HG03565 (cell line): ENCODE results near the gene SAMD11.

Experiments
- ATAC-seq: cut with Tn5 transposase; IDR thresholded peaks from one replicate; pipeline ENCODE4 v1.9.1; 2021; ENCODE audit warnings: mild to moderate bottlenecking, moderate library complexity; ENCODE audit not compliant: unreplicated experiment

The SAMD11 gene

GRCh38 chr1:961132-961669 is 37.5 kb downstream of the SAMD11 start:
- no peak for ATAC-seq

GRCh38 chr1:962381-963300 is 38.9 kb downstream of the SAMD11 start:
- no peak for ATAC-seq

GRCh38 chr1:963301-963651 is 39.6 kb downstream of the SAMD11 start:
- no peak for ATAC-seq

GRCh38 chr1:963746-964525 is 40.2 kb downstream of the SAMD11 start:
- no peak for ATAC-seq

- no peak for ATAC-seq
Observed at GRCh38 chr1:964691-965525, 41.2 kb downstream of the SAMD11 start.

- ATAC-seq, result no peak
Observed at GRCh38 chr1:965526-966134, 41.9 kb downstream of the SAMD11 start.

GRCh38 chr1:966135-966703 is 42.5 kb downstream of the SAMD11 start, which contains the start of gene PLEKHN1:
PLEKHN1 (plus strand) TSS chr1:966482; CDS start chr1:966532, 50 bp downstream.
- ATAC-seq, result no peak

- no peak for ATAC-seq
Observed at GRCh38 chr1:966704-967300, 43.1 kb downstream of the SAMD11 start.

GRCh38 chr1:967466-968343 is 44.0 kb downstream of the SAMD11 start:
- ATAC-seq, result no peak

GRCh38 chr1:969260-969855 is 45.6 kb downstream of the SAMD11 start:
- no peak for ATAC-seq

DNA sequence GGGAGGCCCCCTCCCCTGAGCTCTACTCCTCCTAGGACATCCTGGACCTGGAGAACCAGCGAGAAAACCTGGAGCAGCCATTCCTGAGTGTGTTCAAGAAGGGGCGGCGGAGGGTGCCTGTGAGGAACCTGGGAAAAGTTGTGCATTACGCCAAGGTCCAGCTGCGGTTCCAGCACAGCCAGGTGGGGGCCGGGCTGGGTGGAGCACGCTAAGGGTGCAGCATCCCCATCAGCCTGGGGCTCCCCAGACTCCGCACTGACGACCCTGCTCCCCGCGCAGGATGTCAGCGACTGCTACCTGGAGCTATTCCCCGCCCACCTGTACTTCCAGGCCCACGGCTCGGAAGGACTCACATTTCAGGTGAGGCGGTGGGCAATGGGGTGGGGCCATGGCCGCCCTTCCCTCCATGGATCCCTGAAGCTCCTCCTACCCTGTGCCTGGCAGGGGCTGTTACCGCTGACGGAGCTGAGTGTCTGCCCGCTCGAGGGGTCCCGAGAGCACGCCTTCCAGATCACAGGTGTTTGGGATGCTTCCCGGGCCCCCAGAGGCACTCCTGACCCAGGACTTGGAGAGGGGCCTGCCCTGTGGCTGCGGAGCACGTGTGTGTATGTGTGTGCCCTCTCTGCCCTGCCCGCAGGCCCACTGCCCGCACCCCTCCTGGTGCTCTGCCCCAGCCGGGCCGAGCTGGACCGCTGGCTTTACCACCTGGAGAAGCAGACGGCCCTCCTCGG is 46.7 kb downstream of the SAMD11 start:
- ATAC-seq, result no peak

GRCh38 chr1:970973-971730 is 47.4 kb downstream of the SAMD11 start:
- ATAC-seq, result no peak

DNA sequence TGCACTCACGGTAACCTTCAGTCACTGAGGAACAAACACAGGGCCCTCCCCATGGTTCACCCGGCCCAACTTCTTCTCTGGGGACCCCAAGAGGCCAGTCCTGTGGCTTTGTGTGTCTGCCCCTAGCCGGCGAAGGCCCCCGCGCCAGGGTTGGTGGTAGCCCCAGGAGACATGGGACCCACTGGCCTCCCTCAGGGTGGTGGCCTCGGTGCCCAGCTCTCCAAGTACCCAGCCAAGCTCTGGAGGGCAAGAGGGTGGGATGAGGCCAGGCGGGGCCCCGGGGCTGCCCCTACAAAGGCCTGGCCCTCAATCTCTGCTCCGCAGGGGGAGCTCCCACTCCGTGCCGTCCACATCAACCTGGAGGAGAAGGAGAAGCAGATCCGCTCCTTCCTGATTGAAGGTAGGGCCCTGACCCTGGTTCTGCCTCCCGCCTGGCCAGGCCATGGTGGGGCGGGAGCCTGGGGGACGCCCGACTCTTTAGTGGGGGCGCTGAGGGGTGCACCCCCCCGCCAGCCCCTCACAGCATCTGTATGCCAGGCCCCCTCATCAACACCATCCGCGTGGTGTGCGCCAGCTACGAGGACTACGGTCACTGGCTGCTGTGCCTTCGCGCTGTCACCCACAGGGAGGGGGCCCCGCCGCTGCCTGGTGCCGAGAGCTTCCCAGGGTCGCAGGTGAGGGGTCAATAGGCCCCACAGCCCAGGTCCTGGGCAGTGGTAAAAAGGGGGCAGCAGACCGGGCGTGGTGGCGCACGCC is 48.2 kb downstream of the SAMD11 start:
- ATAC-seq, result no peak

DNA sequence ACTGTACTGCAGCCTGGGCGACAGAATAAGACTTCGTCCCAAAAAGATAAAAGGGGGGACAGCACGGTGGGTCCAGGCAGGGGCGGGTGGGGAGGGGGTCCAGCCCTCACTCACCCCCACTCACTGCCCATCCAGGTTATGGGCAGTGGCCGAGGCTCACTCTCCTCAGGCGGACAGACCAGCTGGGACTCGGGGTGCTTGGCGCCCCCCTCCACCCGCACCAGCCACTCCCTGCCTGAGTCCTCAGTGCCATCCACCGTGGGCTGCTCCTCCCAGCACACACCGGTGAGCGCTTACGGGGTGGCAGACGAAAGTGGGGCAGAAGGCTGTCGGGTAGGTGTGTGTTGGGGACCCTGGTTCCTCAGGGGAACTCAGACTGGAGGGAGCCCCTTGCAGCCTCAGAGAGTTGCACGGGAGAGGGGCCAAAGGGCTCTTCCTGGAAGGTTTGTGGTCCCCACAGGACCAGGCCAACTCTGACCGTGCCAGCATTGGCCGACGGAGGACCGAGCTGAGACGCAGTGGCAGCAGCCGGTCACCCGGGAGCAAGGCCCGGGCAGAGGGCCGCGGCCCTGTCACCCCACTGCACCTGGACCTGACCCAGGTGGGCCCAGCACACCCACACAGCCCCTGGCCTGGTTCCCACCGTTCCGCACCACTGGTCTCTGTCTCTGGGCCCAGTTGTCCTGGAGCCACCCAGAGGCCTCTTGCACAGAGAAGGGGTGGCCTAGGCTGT is 49.2 kb downstream of the SAMD11 start:
- no peak for ATAC-seq

GRCh38 chr1:973459-974292 is 50.0 kb downstream of the SAMD11 start:
- ATAC-seq, result no peak
